Activated CD4-positive, alpha-beta T cell treated with anti-CD3 and anti-CD28 coated beads, Interleukin-2, amount 50 U/mL, for 4 hours (primary cell): ENCODE results near the gene PHPT1.
"Not testable (repeated sequence)": the region's sequence is repeated elsewhere in the genome, so short reads cannot be mapped to it uniquely, and the experiment has no call there.

ENCODE experiments used
- DNase-seq, 2 experiments: peaks; one replicate each; pipeline ENCODE4 v3.0.0-alpha.2; 2020

PHPT1 gene

DNA sequence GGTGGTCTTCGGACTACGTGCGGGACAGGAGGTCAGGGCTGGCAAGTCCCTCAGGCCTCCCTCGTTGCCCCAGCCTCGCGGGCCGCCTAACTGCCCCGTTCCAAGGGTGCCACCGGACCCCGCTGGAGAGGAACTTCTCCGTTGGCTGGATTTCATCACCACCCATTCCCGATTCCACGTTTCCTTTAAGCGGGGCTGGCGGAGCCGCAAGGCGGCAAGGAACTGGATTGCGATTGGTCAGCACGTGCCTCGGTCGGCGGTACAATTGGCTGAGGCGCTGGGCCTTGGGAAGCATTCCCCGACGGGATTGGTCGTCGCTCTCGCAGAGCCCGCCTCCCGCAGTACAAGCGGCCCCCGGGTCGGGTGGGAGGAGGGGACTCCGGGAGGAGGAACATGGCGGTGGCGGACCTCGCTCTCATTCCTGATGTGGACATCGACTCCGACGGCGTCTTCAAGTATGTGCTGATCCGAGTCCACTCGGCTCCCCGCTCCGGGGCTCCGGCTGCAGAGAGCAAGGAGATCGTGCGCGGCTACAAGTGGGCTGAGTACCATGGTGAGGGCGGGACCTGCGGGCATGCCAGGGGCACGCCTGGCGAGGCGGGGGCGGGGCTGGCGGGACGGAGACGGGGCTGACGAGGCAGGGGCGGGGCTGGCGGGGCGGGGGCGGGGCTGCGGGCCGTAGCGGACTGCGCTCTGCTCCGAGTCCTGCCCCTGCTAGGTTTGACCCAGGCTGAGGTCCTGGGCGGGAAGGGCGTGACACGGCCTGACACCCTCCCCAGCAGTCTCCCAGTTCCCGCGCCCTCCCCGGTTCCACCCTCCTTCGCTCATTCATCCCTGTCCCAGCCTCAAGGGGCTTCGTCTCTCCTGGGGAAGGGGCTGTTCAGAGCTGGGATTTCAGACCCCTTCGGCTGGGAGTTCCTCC, at the start of gene PHPT1:
TSS of gene PHPT1 (plus strand) at position 372 of the 922 bp plus-strand sequence. CDS start at position 394, 22 bp downstream.
- peak; percentile 95 for DNase-seq

DNA sequence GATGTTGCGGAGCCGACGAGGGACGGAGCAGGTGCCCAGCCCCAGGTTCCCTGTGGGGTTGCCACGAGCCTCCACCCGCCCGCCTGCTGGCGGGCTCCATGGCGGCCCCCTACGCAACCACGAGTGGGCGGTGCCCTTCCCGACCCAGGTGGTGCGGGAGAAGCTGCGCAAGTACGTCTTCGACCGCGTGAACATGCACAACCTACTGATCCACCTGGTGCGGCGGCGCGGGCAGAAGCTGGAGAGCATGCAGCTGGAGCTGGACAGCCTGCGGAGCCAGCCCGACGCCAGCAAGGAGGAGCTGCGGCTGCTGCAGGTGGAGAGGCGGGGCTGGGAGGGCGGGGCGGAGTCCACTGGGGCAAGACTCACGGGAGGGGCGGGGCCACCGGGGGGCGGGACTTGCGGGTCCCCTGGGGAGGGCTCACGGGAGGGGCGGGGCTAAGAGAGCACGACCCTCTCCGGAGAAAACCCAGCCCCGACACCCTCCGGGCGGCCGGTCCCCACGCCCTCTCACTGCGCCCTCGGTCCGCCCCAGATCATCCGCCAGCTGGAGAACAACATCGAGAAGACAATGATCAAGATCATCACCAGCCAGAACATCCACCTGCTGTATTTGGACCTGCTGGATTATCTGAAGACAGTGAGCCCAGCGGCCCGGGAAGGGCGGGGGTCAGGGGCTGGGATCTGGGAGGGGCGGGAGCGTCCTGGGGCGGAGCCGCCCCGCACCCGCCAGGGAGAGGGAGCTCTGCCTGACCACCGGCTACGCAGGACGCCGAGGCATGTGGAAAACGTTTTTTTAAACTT, 49.2 kb upstream of the PHPT1 start:
- peak; percentile 87 for DNase-seq

DNA sequence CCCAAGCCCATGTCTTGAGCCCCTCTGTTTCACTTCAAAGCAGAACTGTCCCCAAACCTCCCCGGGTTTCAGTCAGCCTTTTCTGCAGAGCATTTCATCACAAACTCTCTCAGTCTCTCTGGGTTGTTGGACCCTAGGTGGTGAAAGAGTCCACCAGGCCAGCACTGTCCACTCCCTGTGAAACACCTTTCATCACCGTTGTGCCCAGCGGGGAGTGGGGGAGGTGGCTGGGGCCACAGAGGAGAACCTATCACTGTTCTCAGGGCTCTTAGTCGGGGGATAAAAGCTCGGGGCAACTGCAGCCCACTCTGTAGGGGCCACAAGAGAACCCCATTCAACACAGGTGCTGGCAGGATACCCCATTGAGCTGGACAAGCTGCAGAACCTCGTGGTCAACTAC, 46.9 kb upstream of the PHPT1 start:
- DNase-seq = no peak

DNA sequence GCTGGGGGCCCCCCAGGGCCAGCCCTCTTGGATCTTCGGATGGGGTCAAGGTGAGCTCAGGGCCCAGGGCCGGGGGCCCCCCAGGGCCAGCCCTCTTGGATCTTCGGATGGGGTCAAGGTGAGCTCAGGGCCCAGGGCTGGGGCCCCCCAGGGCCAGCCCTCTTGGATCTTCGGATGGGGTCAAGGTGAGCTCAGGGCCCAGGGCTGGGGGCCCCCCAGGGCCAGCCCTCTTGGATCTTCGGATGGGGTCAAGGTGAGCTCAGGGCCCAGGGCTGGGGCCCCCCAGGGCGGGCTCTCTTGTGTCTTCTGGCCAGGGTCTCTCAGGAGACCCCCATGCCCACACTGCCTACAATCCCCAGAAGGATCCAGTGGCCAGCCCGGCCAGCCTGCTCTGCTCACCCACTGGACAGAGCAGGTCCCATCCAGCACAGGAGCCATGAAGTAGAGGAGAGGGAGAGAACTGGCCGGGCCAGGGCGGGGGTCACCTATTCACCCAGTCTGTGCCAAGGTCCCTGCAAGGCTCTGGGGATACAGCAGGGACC, 46.1 kb upstream of the PHPT1 start:
- DNase-seq = not testable (repeated sequence)

DNA sequence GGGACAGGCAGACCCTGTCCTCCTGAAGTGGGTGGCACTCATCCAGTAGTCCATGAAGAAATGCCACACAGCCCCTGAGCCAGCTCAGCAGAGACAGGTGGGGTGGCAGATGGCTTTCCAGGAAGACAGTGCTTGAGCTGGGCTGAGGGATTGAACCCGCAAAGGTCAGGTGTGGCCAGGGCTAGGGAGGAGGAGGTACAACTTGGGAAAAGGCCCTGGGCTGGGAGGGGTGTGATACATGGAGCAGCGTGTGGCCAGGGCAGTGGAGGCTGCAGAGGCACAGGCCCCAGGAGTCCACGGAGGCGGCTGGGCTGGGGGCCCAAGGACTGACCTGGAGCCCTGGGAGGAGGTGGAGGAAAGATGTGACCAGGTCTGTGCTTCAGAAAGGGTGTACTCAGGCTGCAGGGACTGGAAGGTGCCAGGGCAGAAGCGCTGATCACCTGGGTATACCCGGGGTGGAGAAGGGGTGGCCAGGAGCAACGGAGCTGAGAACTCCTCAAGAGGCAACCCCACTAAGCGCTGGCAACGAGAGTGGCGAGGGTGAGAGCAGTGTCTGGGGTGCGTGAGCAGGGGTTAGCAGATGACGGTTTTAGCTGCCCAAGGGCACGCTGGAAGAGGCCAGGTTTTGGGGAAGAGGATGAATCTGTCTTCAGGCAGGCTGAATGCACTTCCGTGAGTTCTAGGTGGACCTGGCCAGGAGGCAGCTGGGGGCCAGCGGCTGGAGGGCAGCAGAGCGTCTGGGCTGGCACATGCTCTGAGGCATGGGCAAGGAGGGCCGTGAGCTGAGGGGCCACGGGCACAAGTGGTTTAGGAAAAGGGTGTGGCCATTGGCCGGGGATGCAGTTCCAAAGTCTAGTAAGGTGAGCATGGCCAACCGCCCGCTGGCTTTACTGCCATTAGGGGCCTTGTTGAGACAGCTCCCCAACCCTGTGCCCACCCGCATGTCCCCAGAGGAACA, 45.4 kb upstream of the PHPT1 start:
- no peak for DNase-seq

DNA sequence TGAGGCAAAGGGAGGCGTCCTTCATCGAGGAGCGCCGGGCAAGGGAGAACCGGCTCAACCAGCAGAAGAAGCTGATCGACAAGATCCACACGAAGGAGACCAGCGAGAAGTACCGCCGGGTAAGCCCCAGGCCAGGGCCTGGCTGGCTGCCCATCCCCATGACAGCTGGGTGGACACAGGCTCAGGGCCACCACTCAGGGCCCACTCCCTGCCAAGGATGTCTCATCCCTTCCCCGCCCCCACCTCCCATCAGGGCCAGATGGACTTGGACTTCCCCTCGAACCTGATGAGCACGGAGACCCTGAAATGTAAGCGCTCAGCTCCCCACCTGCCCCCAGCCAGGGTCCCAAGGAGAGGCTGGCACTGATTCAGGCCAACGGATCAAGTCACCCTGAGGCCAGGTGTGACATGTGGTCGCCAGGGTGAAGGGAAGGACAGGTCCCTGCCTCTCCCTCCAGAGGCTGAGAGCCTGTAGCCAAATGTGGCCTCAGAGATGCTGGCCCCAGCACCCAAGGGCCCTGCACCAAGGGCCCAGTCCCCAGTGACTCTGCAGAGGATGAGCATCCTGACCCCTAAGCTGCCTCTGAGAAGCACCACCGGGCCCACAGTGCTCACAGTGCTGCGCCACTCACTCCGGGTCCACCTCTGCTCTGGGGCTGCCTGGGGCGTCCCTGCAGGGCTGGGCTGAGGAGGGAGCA, 44.6 kb upstream of the PHPT1 start:
- no peak for DNase-seq

DNA sequence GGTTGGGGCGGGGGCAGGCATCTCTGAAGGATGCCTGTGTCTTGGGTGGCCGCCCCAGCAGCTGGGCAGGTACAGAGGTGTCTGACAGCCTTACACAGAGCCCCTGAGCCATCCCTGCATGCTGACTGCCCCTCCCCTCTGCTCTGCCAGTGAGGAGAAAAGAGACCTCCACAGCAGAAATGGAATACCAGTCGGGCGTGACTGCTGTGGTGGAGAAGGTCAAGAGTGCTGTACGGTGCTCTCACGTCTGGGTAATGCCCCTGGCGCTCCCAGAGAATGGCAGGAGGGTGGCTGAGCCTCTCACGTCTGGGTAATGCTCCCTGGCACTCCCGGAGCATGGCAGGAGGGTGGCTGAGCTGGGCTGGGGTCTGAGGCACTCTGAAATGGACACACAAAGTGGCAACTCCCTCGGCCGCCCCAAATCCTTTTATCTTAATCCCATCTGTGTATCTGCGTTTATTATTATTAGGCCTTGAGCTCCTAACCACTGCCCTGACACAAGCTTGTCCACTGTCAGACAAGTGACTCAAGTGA, 43.9 kb upstream of the PHPT1 start:
- DNase-seq = no peak

DNA sequence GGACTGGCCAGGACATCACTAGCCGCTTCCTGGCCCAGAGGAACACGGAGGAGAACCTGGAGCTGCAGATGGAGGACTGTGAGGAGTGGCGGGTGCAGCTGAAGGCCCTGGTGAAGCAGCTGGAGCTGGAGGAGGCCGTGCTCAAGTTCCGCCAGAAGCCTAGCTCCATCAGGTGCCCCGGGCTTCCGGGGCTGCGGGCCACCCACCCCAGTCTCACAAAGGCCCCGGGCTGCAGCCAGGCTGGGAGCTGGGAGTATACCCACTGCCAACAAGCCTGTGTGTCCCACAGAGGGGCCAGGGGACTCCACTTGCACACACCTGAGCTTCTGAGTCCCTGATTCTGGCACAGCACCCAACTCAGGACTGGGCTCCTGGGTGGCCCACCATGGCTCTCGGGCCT, 43.1 kb upstream of the PHPT1 start:
- DNase-seq = no peak

DNA sequence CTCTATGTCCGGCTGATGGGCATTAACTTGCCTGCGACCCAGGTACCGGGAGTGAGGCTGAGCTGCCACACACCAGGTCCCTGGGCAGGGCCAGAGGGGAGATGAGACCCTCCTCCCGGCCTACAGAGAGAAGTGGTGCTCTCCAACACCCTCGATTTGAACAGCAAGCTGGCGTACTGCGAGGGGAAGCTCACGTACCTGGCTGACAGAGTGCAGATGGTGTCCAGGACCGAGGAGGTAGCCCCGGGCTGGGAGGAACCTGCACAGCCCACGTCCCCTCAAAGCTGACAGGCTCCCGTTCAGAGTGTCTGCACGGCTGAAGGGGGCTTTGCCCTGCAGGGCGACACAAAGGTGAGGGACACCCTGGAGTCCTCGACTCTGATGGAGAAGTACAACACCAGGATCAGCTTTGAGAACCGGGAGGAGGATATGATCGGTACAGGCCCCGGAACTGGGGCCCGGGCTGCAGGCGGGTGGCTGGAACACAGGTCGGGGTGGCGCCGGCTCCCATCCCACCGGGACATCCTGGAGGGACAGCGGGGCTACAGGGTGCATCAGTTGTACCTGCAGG, 42.5 kb upstream of the PHPT1 start:
- DNase-seq = no peak

DNA sequence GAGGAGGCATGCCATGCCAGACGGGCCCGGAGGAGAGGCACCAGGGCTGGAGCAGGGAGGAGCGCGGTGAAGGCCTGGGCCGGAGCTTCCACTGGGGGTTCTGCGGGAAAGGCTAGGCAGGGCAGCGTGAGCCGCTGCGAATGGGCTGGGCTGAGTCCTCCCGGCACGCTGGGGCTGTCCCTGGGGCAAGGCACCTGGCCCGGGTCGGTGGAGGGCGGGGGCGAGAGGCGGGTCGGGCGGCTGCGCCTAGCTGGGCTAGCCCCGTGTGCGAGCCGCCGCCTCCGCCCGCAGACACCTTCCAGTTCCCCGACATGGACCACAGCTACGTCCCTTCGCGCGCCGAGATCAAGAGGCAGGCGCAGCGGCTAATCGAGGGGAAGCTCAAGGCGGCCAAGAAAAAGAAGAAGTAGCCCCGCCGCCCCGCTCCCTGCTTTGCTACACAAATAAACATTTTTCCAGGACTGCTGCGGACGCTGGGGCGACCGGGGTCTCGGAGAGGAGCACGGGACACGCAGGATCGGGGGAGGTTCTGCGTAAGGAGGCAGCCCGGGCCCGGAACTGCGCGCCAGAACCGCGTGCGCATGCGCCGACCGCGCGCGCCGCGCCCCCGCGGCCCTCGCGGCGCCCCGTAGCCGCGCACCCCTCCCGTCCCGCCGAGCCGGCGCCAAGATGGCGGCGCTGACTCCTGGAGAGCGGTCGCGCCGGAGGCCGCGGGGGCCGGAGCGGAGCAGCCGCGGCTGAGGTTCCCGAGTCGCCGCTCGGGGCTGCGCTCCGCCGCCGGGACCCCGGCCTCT, 41.7 kb upstream of the PHPT1 start, which contains the start of gene RABL6:
TSS of gene RABL6 (plus strand) at position 668 of the 794 bp plus-strand sequence. CDS start 249 bp downstream, outside the sequence.
- DNase-seq = peak; percentile 68 to 72

DNA sequence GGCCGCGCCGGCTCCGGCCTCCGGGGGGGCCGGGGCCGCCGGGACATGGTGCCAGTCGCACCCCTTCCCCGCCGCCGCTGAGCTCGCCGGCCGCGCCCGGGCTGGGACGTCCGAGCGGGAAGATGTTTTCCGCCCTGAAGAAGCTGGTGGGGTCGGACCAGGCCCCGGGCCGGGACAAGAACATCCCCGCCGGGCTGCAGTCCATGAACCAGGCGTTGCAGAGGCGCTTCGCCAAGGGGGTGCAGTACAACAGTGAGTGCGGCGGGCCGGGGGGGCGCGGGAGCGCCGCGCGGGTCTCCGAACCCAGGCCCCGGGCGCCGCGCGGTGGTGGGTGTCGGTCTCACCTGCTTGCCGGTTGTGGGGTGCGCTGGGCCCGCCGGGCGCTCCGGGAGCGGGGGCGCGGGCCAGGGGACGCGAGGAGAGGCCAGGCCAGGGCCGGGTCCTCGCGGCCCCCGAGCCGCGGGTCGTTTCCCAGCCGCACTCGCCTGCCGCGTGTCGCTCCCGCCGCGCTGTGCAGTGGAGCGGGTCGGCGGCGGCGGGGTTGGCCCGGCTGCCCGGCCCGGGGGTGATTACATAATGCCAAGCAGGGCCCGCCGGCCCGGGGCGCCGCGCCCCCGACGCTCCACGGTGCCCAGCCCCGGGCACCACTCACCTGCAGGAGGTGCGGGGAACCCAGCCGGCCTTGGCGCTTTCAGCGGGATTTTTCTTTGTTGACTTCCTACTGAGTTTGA, 41.0 kb upstream of the PHPT1 start:
- peak; percentile 48 to 50 for DNase-seq

DNA sequence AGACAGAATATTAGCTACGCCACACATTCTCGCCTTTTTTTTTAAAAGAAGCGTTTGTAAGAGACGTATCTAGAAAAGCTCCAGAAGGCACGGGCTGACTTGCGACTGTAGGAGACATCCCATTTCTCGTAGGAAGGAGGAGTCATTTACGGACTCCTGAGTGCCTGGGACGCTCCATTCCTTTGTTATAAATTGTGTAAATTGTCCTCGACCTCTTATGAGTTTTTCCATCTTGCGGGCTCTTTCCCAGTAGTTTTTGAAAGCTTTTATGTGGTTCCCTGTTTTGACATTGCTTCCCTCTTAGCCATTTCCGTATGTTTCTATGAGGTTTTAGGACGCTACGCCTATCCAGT, 40.4 kb upstream of the PHPT1 start:
- DNase-seq = no peak

DNA sequence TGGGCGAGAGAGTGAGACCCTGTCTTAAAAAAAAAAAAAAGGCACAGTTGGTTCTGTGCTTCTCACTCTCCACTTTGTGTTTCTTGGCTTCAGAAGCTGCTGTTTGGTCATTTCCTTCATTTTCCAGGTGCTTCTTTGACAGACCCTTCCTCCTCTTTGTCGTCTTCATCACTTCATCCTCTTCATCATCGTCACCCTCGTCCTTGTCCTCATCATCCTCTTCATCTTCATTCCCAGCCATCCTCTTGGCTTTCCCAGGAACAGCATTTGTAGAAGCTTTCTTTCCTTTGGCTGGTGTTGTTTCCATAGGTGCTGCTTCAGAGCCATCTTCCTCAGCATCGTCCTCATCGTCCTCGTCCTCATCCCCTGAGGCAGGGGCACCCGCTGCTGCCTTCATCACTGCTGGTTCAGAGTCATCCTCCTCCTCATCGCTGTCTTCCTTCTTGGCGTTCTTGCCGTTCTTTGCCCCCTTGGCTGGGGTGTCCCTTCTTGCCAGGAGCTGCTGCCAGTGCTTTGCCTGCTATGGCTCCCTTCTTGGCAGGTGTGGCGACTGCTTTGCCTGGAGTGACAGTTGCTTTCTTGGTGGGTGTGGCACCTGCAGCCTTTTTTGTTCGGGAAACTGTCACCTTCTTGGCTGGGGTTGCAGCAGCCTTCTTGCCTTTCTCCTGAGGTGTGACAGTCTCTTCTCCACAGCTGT, 34.3 kb upstream of the PHPT1 start:
- DNase-seq = no peak

DNA sequence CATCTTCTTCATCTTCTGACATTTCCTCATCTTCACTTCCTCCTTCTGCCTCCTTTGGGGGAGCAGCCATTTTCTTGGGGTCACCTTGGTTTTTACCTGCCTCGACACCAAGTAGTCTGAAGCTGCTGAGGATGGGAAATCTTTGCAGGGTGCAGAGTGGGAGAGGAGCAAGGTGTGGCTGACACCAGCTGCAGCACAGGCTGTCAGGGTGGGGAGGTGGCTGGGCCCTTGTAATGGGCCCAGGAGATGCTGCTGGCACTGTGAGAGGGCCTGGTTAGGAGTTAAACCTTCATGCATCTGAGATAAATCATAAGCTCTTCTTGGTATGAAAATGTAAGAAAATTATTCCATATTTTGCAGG, 33.8 kb upstream of the PHPT1 start:
- no peak for DNase-seq

DNA sequence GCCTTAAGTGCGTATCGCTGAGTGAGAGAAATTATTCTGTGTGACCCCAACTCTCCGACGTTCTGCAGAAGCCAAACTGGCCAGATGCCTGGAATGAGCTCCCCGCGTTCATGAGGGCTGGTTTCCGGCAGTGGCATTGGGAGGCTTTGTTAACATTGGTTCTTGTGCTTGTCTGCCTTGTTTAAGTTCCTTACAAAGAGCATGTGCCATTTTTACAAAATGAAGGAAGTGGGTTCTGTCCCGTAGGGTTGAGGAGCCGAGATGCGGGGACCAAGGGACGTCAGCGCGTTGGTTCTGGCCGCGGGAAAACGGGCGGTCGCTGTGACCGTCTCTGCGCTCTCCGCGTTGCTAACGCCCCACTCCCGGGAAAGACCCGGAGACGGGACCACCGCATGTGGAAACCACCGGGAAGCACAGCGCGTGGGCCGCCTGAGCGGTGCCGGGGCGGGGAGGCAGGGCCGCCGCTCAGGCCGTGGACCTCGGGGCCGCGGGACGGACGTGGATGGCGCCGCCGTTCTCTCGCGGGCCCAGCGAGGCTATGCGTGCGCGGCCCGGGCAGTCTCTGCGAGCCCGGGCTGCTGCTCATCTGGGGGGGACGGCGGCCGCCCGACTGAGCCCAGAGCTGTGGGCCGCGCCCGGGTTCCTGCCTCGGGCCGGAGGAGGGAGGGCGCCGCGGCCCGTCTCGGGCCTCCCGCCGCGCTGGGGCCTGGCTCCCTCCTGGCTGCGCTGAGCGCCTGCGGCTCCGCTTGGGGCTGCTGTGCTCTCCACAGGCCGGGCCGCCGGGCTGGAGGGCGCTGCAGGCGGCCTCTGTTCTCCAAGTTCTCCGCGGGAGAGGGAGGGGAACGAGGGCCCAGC, 28.0 kb upstream of the PHPT1 start:
- no peak for DNase-seq

DNA sequence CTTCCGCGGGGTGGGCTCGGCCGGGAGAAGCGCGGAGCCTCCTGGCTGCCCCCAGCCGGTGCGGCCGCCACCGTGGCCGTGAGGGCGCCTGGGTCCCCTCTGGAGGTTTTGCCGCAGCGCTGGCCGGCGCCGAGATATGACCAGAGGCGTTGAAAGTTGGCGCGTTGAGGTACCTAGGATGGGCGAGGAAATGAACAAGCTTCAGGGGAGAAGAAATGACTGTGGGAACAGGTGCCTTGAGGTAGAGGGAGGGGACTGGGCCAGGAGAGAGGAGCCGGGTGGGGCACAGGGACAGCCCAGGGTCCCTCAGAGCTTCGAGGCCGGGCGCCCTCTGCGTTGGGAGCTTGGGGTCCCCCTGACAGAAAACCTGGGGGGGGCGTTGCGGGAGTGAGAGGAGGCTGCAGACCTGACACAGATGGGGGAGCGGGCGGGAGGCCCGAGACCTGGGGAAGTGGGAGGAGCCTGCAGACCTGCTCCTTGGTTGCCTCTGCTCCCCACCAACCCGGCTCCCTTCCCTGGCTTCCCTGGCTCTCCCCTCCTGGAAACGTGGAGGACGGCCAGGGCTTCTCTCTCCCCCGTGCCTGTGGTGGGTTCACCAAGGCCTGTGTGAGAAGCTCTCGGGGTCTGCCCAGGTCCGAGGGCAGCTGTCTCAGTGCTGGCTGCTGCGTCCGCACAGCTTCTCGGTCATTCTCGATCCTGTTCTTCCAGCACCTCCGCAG, 27.2 kb upstream of the PHPT1 start:
- no peak for DNase-seq
